GM12878 (cell line): ENCODE measurements around the gene DNAH17. TPM values are rescaled to one million over a fixed set of nuclear protein-coding genes. Genes with fewer than 3 reads are reported as not detected.

ENCODE experiments used
- ATAC-seq: fragments of 200-7000 bp; cut with Tn5 transposase; 3 replicates; pipeline ENCODE4 v1.9.1; 2020; ENCODE audit warnings: mild to moderate bottlenecking, moderate library complexity
- BruUV-seq: library from RNA; stranded (reverse); fragments of 400-500 nt; replicated peaks from 2 replicates; lab custom pipeline; 2021; lab: Mats Ljungman, UMichigan
- CTCF ChIA-PET: fragments of 300-600 bp; sonication (Branson Sonifier 250); formaldehyde crosslinking; extraction: SDS; loops from one replicate; lab custom pipeline; 2021; ENCODE audit warnings: inconsistent platforms; lab: Yijun Ruan, JAX
- POLR2A ChIA-PET: fragments of 350-600 bp; formaldehyde crosslinking; extraction: SDS; loops from one replicate; lab custom pipeline; 2021; ENCODE audit warnings: inconsistent platforms; lab: Charles Lee
- RAD21 ChIA-PET: fragments of 300-600 bp; sonication (Branson Sonifier 250); formaldehyde crosslinking; loops from one replicate; lab custom pipeline; 2023; ENCODE audit warnings: antibody characterized with exemption; ENCODE audit not compliant: unreplicated experiment; lab: Charles Lee
- SMC1A ChIA-PET: fragments of 300-600 bp; sonication (Branson Sonifier 250); formaldehyde crosslinking; loops from one replicate; lab custom pipeline; 2023; ENCODE audit not compliant: unreplicated experiment, uncharacterized antibody; lab: Charles Lee
- DNase-seq: peaks from one replicate; pipeline ENCODE4 v3.0.0-alpha.2; 2011; ENCODE audit warnings: low read depth, low spot score
- FAIRE-seq: peaks from 3 replicates; lab custom pipeline; 2011; peaks lifted over from hg19 to GRCh38; lab: Jason Lieb, UNC
- H2AFZ ChIP-seq: 2 replicates; pipeline ENCODE4 v1.6.0; 2011; ENCODE audit warnings: low read depth, low read length, control low read depth; ENCODE audit not compliant: control insufficient read depth
- H3K27ac ChIP-seq: 2 replicates; pipeline ENCODE4 v1.5.1; 2011; ENCODE audit warnings: control low read depth; ENCODE audit not compliant: control insufficient read depth, insufficient read depth
- H3K27me3 ChIP-seq, 2 experiments: replicated peaks in 1 of 2; 2 replicates each; pipeline versions ENCODE4 v1.6.0 to v1.6.1; 2011; ENCODE audit warnings: low read length in 1 of 2; ENCODE audit not compliant: control insufficient read depth in 2 of 2, insufficient read depth in 2 of 2
- H3K36me3 ChIP-seq, 2 experiments: 2 replicates each; pipeline ENCODE4 v1.5.1; 2011; ENCODE audit warnings: low read length in 1 of 2; ENCODE audit not compliant: control insufficient read depth in 2 of 2, insufficient read depth in 2 of 2
- H3K4me1 ChIP-seq: 2 replicates; pipeline ENCODE4 v1.6.1; 2011; ENCODE audit warnings: mild to moderate bottlenecking, low read length, moderate library complexity, mixed read lengths; ENCODE audit not compliant: control insufficient read depth, insufficient read depth
- H3K4me2 ChIP-seq: 2 replicates; pipeline ENCODE4 v1.6.0; 2011; ENCODE audit warnings: control low read depth; ENCODE audit not compliant: control insufficient read depth, insufficient read depth
- H3K4me3 ChIP-seq: fragments of 200-600 bp; sonication (generic); 2 replicates; pipeline ENCODE4 v1.5.1; 2016
- H3K79me2 ChIP-seq: 2 replicates; pipeline ENCODE4 v1.6.0; 2011; ENCODE audit warnings: low read length; ENCODE audit not compliant: control insufficient read depth, insufficient read depth
- H3K9ac ChIP-seq: 2 replicates; pipeline ENCODE4 v1.8.0; 2011; ENCODE audit warnings: low read length, control low read depth, mixed read lengths; ENCODE audit not compliant: control insufficient read depth, insufficient read depth
- H3K9me3 ChIP-seq: replicated peaks from 3 replicates; pipeline ENCODE4 v1.5.1; 2011; ENCODE audit warnings: mild to moderate bottlenecking, low read length; ENCODE audit not compliant: control insufficient read depth, insufficient read depth
- H4K20me1 ChIP-seq: 2 replicates; pipeline ENCODE4 v1.6.0; 2011; ENCODE audit not compliant: control insufficient read depth, insufficient read depth
- ATF2 ChIP-seq: IDR thresholded peaks from 2 replicates; pipeline ENCODE4 v1.6.1; 2012; ENCODE audit warnings: low read length, inconsistent platforms
- CBFB ChIP-seq: IDR thresholded peaks from 2 replicates; pipeline ENCODE4 v1.6.1; 2016; ENCODE audit warnings: antibody characterized with exemption, low read depth
- CBX3 ChIP-seq: fragments of 200-600 bp; sonication (generic); IDR thresholded peaks from 2 replicates; pipeline ENCODE4 v1.6.1; 2016; ENCODE audit warnings: low read depth, borderline replicate concordance
- E4F1 ChIP-seq: fragments of 450-650 bp; IDR thresholded peaks from 2 replicates; pipeline ENCODE4 v1.6.1; 2018; ENCODE audit warnings: borderline replicate concordance, mild to moderate bottlenecking; ENCODE audit not compliant: partially characterized antibody
- HDAC6 ChIP-seq: fragments of 200-600 bp; sonication (generic); IDR thresholded peaks from one replicate; pipeline ENCODE4 v1.8.0; 2017; ENCODE audit warnings: antibody characterized with exemption; ENCODE audit not compliant: unreplicated experiment
- JUND ChIP-seq: IDR thresholded peaks from 2 replicates; pipeline ENCODE4 v1.6.1; 2012; ENCODE audit warnings: low read depth, mild to moderate bottlenecking, low read length, improper control_type of control experiment, moderate library complexity
- PAX5 ChIP-seq: IDR thresholded peaks from 2 replicates; pipeline ENCODE4 v1.6.1; 2011; ENCODE audit warnings: low read depth, low read length, borderline replicate concordance
- PML ChIP-seq: IDR thresholded peaks from 2 replicates; pipeline ENCODE4 v1.6.1; 2012; ENCODE audit warnings: low read length, inconsistent platforms
- SMARCA5 ChIP-seq: fragments of 450-650 bp; IDR thresholded peaks from 2 replicates; pipeline ENCODE4 v1.6.1; 2017; ENCODE audit warnings: mild to moderate bottlenecking
- ZBED1 ChIP-seq: IDR thresholded peaks from 2 replicates; pipeline ENCODE4 v1.6.1; 2016; ENCODE audit warnings: borderline replicate concordance
- WGBS: methylation state at CpG from one replicate; pipeline ENCODE4 v1.1.6; 2016; ENCODE audit warnings: low lambda C conversion rate; ENCODE audit not compliant: insufficient replicate concordance, insufficient coverage; ENCODE audit errors: missing lambda C conversion rate; 5-methylcytosine and 5-hydroxymethylcytosine counted together
- in situ Hi-C: fragments of 300-500 bp; cut with MboI; formaldehyde crosslinking; loops from 9 replicates; pipeline ENCODE4 v1.14.3; 2018; ENCODE audit warnings: mixed read lengths
- intact Hi-C: fragments of 100-400 bp; cut with micrococcal nuclease; formaldehyde crosslinking; loops from one replicate; pipeline ENCODE4 v1.14.2; 2022; ENCODE audit not compliant: unreplicated experiment
- polyA plus RNA-seq, 11 experiments: library from polyadenylated mRNA; depleted of rRNA in 4 of 11; unstranded in 6 of 11; stranded (reverse) in 5 of 11; fragments of >200 nt; fragmentation: Nextera tagmentation in 4 of 11; fragmentation: Illumina TruSeq in 1 of 11; extraction: Ambion mirVana in 4 of 11; extraction: Trizol in 1 of 11; gene quantifications; 1 replicate in 1 of 11; 2 replicates in 10 of 11; pipeline versions ENCODE4 v1.2.1 to v1.2.3, GENCODE V29; 2011 to 2016; ENCODE audit warnings: inconsistent platforms in 2 of 11, missing spikeins in 2 of 11, low read depth in 1 of 11
- total RNA-seq, 4 experiments: library from RNA; depleted of rRNA in 3 of 4; stranded (reverse); fragments of >200 nt in 3 of 4; fragmentation: Illumina TruSeq in 1 of 4; extraction: Trizol in 1 of 4; gene quantifications; 2 replicates each; pipeline versions ENCODE4 v1.2.1 to v1.2.3, GENCODE V29; 2013 to 2021

DNAH17 gene
- total and polyA plus RNA-seq, 10 of the 15 experiments (the other 5 are each of a cell fraction or from before 2014, with no cell fraction given) = 0.16 to 2.9 (median 0.56) TPM

GRCh38 chr17:78400581-78401240 lies 176.5 kb downstream of the DNAH17 start:
- peaks cover 34 to 56% of the 10 kb centered on the region in 2 experiments for H3K36me3 ChIP-seq
- whole genome bisulfite sequencing = 88% methylated on average over 17 of the region's 17 CpGs
- no peak overlapping the region for H3K4me2 ChIP-seq
- no peak for FAIRE-seq
- H3K27ac ChIP-seq = no peak overlapping the region
- POLR2A ChIA-PET = no interaction called here
- RAD21 ChIA-PET = no interaction called here
- no peak for ATAC-seq
- no peaks in the 10 kb centered on the region for H3K27me3 ChIP-seq
- no peaks in the 10 kb centered on the region; the same call in 1 of the 2 replicates for H4K20me1 ChIP-seq
- in situ Hi-C loops (no loop called here), intact Hi-C loops (no loop called here)
- H3K79me2 ChIP-seq = no peaks in the 10 kb centered on the region
- H2AFZ ChIP-seq = no peak overlapping the region
- no peak overlapping the region for H3K9ac ChIP-seq
- BruUV-seq = no TSS peak
- H3K9me3 ChIP-seq = no peaks in the 10 kb centered on the region
- TF ChIP-seq SMARCA5 (no peak), ZBED1 (no peak), JUND (no peak)
- TF ChIP-seq, all 136 proteins: peak for 0
- ChIA-PET SMC1A (interaction anchor here (1.1 to 1.9 kb wide), 2 partner anchors 9 to 36 kb away, joined by 3 to 4 read pairs; no protein-coding TSS in a partner anchor), CTCF (interaction anchor here (0.7 kb wide), 1 partner anchor 40 kb away, joined by 3 read pairs; no protein-coding TSS in a partner anchor)
- no peak for DNase-seq
- no peaks in the 10 kb centered on the region for H3K4me1 ChIP-seq
- H3K4me3 ChIP-seq = no peak overlapping the region

- CTCF ChIA-PET = no interaction called here
- no peak overlapping the region for H3K4me3 ChIP-seq
- TF ChIP-seq ATF2 (no peak), HDAC6 (no peak), CBX3 (no peak), E4F1 (no peak), PAX5 (no peak), CBFB (no peak), PML (no peak)
Observed at GRCh38 chr17:78399693-78400144, 177.5 kb downstream of the DNAH17 start.

More at GRCh38 chr17:78399693-78400144, 177.5 kb downstream of the DNAH17 start:
- in situ Hi-C loops (no loop called here), intact Hi-C loops (no loop called here)
- Histone ChIP-seq H2AFZ (no peak overlapping the region), H4K20me1 (no peaks in the 10 kb centered on the region; the same call in 1 of the 2 replicates), H3K4me2 (no peak overlapping the region), H3K9ac (no peak overlapping the region), H3K4me1 (no peaks in the 10 kb centered on the region), H3K27ac (no peak overlapping the region), H3K27me3 (no peaks in the 10 kb centered on the region), H3K9me3 (no peaks in the 10 kb centered on the region), H3K36me3 (peaks cover 40 to 57% of the 10 kb centered on the region in 2 experiments), H3K79me2 (peaks cover 3% of the 10 kb centered on the region; the same call in 1 of the 2 replicates)
- DNase-seq (no peak), ATAC-seq (no peak), FAIRE-seq (no peak)
- WGBS = 85% methylated on average over 6 of the region's 6 CpGs
- ChIA-PET RAD21 (no interaction called here), SMC1A (interaction anchor here (1.9 kb wide), 1 partner anchor 8 kb away, joined by 4 read pairs; no protein-coding TSS in a partner anchor), POLR2A (no interaction called here)
- no TSS peak for BruUV-seq
